HG03196 (cell line): Measurements from ENCODE around the gene OR4C5.
"Not testable (repeated sequence)": the region's sequence is repeated elsewhere in the genome, so short reads cannot be mapped to it uniquely, and the experiment has no call there.

Source experiments
- ATAC-seq: cut with Tn5 transposase; IDR thresholded peaks from one replicate; pipeline ENCODE4 v1.9.1; 2021; ENCODE audit not compliant: unreplicated experiment

OR4C5 gene

GRCh38 chr11:48366365-48366764 is at the start of gene OR4C5:
TSS of gene OR4C5 (minus strand) at chr11:48366465. CDS start at chr11:48366465, 0 bp downstream.
- ATAC-seq, result no peak

GRCh38 chr11:48384670-48385069 is 18.4 kb upstream of the OR4C5 start:
- ATAC-seq, result no peak

GRCh38 chr11:48384151-48384550 is 17.9 kb upstream of the OR4C5 start:
- ATAC-seq, result not testable (repeated sequence)

GRCh38 chr11:48361289-48361688 is 5.0 kb downstream of the OR4C5 start:
- not testable (repeated sequence) for ATAC-seq

- no peak for ATAC-seq
Observed at GRCh38 chr11:48354677-48355076, 11.6 kb downstream of the OR4C5 start.

GRCh38 chr11:48354013-48354412 is 12.3 kb downstream of the OR4C5 start:
- no peak for ATAC-seq

- not testable (repeated sequence) for ATAC-seq
Observed at GRCh38 chr11:48346286-48346685, 20.0 kb downstream of the OR4C5 start.

- ATAC-seq, result not testable (repeated sequence)
Observed at GRCh38 chr11:48342505-48342904, 23.8 kb downstream of the OR4C5 start.

- no peak for ATAC-seq
Observed at GRCh38 chr11:48341466-48341865, 24.8 kb downstream of the OR4C5 start.

- ATAC-seq, result not testable (repeated sequence)
Observed at GRCh38 chr11:48324620-48325019, 41.6 kb downstream of the OR4C5 start, which contains the start of gene OR4C3. TSS of gene OR4C3 (plus strand) at chr11:48324920. CDS start at chr11:48325022, 102 bp downstream.

GRCh38 chr11:48319813-48320212 is 46.5 kb downstream of the OR4C5 start:
- ATAC-seq, result not testable (repeated sequence)
